LNCaP clone FGC (cell line): Measurements from ENCODE around the gene OR6B1.

Experiments
- DNase-seq: peaks from one replicate; pipeline ENCODE4 v3.0.0-alpha.2; 2011; ENCODE audit warnings: low read depth
- H3K4me3 ChIP-seq: 2 replicates; pipeline ENCODE4 v1.5.1; 2011; ENCODE audit warnings: mild to moderate bottlenecking, low read depth, low read length, control low read depth
- TF ChIP-seq, protein P1 (sequence below): IDR thresholded peaks from 2 replicates; pipeline ENCODE4 v1.5.1; 2012; ENCODE audit warnings: mild to moderate bottlenecking; ENCODE audit not compliant: control insufficient read depth, insufficient read depth; ENCODE audit errors: extremely low read depth

Gene OR6B1

GRCh38 chr7:144011458-144012230, 11.5 kb downstream of the OR6B1 start:
- DNase-seq: no peak
- TF ChIP-seq, protein P1, sequence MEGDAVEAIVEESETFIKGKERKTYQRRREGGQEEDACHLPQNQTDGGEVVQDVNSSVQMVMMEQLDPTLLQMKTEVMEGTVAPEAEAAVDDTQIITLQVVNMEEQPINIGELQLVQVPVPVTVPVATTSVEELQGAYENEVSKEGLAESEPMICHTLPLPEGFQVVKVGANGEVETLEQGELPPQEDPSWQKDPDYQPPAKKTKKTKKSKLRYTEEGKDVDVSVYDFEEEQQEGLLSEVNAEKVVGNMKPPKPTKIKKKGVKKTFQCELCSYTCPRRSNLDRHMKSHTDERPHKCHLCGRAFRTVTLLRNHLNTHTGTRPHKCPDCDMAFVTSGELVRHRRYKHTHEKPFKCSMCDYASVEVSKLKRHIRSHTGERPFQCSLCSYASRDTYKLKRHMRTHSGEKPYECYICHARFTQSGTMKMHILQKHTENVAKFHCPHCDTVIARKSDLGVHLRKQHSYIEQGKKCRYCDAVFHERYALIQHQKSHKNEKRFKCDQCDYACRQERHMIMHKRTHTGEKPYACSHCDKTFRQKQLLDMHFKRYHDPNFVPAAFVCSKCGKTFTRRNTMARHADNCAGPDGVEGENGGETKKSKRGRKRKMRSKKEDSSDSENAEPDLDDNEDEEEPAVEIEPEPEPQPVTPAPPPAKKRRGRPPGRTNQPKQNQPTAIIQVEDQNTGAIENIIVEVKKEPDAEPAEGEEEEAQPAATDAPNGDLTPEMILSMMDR: peak; percentile 64
- H3K4me3 ChIP-seq: no peak overlapping the region

GRCh38 chr7:144018065-144018464, 17.9 kb downstream of the OR6B1 start:
- TF ChIP-seq, protein P1: no peak
- DNase-seq: no peak
- H3K4me3 ChIP-seq: no peak overlapping the region

DNA sequence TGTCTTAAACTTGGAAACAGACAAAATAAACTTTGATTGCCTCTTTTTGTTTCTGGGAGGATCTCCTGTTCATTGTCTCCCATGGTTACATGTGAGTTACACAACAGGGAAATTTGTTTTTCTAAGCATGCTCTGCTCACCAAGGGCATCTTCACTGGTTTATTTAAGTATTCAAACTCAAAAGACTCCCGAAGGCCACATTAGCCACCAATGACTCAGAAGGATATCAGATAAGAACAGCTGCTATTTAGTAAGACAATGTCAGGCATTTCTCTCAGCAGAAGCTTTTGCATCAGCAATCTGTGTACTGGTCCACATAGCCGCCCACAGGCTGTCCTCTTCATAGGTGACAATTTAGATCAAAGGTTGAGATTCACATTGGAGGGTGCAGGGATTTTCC, 19.3 kb downstream of the OR6B1 start:
- no peak for DNase-seq
- no peak overlapping the region for H3K4me3 ChIP-seq
- TF ChIP-seq, protein P1: no peak

DNA sequence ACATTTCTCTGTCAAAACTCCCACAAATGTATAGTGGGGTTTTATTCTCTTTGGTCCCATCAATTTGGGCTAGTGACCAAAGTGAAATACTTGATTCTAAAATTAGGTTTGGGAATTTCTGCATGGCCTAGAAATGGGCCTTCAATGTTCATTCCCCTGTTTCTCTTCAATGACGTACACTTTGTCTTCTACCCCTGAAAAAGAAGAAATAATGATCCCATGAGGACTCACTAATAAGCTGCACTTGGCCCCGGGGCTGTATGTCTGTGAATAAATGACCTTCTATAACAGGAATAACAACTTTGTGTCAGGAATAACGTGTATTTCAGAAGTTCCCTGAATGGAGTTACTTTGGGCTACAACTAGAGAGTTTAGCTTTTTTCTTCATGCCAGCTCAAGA, 20.2 kb downstream of the OR6B1 start:
- H3K4me3 ChIP-seq: no peak overlapping the region
- TF ChIP-seq, protein P1: no peak
- no peak for DNase-seq

- H3K4me3 ChIP-seq: no peak overlapping the region
- no peak for DNase-seq
- TF ChIP-seq, protein P1: no peak
Measured at GRCh38 chr7:144022169-144022568, 22.0 kb downstream of the OR6B1 start.

- no peak overlapping the region for H3K4me3 ChIP-seq
- TF ChIP-seq, protein P1: no peak
- DNase-seq: no peak
Measured at GRCh38 chr7:144023171-144023827, 23.2 kb downstream of the OR6B1 start.
